Measurements from ENCODE around the gene CRYBA1.

GRCh38 chr17:29212681-29213121 lies 34.0 kb upstream of the CRYBA1 start:
- TF ChIP-seq POLR2A (IDR thresholded peaks at IDR 0.05) = no peak
- TF ChIP-seq, protein P1, sequence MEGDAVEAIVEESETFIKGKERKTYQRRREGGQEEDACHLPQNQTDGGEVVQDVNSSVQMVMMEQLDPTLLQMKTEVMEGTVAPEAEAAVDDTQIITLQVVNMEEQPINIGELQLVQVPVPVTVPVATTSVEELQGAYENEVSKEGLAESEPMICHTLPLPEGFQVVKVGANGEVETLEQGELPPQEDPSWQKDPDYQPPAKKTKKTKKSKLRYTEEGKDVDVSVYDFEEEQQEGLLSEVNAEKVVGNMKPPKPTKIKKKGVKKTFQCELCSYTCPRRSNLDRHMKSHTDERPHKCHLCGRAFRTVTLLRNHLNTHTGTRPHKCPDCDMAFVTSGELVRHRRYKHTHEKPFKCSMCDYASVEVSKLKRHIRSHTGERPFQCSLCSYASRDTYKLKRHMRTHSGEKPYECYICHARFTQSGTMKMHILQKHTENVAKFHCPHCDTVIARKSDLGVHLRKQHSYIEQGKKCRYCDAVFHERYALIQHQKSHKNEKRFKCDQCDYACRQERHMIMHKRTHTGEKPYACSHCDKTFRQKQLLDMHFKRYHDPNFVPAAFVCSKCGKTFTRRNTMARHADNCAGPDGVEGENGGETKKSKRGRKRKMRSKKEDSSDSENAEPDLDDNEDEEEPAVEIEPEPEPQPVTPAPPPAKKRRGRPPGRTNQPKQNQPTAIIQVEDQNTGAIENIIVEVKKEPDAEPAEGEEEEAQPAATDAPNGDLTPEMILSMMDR (IDR thresholded peaks at IDR 0.05) = no peak
